NCI-H2029 treated with DMSO at 0.1 percent for 48 hours (cell line): Measurements from ENCODE around the gene CACNA2D2.

Source experiments
- DNase-seq: peaks from one replicate; lab custom pipeline; 2025; lab: John Stamatoyannopoulos, UW

Gene CACNA2D2

DNA sequence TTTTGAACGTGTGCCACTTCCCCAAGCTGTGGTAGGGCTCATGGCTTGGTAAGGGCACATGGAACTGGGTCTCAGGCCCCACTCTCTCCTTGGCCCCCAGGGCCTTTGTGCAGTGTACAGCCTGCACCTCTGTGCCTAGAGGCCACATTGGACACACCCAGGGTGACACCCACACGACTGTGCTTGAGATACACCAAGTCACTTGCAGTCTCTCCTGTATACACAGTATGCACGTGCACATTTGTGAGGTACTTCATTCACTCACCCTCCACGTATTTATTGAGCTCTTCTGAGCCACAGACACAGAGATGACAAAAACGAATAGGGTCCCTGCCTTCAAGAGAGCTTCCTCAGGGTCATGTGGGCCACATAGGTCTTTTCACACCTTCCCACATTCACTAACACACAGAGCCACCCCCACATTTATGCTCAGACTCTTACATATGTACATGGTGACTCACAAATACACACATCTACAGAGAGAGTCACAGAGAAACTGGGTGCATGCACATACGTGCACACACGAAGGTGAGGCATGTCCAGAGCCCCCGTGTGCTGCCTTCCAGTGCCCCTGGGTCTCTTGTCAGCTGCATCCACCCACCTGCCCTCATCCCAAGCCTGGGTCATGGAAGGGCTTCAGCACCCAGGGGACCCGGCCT lies 134.3 kb downstream of the CACNA2D2 start:
- no peak for DNase-seq

DNA sequence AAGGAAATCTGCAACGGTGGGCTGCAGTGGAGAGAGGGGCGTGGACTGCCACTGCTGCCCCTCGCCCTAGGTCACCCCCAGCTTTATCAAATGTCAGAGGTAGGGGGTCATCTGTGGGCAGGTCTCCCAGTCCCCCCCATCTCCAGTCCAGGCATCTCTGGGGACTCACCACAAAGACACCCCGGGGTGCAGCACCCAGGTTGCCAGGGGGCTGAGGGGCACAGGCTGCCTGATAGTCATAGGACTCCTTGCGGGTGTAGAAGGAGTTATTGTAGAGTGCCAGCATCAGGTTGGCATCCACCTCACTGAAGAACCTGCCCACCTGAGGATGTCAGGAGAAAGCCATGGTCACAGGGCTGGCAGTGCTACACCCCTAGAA lies 137.6 kb downstream of the CACNA2D2 start:
- no peak for DNase-seq

DNA sequence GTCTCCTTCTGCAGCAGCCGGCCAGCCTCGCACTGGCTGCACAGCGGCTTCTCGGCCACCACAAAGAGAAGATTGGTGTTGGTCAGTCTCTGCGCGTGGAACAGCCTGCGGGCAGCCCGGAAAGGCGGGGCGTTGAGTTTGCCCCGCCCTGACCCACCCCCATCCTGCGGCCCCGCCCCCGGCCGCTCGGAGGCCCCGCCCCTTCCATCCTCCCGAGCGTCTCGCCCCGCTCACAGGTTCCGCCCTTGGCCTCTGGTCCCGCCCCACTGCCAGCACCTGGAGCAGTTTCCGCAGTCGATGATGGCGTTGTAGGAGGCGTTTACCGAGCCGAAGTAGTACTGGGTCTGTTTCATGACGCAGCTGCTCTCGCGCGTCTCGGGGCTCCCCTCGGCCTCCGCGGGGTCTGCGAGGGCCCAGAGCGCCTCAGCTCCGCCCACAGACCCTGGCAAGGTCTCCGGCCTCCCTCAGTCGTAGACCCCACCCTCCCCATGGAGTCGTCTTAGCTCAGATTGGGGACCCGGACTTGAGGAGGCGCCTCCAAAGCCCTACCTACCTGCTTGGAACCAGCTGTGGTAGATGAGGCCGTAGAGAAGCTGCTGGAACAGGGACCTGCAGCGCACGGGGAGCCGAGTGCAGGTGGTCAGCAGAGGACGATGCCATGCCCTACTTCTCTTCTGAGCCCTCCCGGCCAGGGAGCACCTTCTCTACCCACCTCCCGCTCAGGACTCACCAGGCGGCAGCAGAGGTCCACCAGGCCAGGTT lies 138.2 kb downstream of the CACNA2D2 start:
- DNase-seq: peak; percentile 16

DNA sequence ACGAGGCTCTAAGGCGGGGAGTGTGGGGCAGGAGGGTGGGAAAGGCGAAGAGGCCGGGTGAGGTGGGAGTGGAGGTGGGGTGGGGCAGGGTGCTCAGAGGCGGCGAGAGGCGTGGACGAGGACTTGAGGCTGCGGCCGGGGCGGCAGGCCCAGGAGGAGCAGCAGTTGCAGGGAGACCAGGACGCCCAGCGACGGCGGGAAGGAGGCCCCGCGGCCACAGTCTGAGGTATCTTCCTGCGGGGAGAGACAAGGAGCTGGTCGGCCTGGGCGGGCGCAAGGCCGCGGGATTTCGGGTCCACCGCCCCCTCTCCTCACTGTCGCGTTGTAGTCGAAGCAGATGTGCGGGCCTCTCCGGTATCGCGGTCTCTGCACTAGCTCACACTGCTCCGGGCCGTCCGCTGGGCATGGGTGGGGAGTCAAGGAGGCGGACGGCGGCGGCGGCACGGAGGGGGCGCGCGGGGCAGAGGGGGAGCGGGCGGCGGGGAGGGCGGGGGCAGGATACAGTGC lies 138.8 kb downstream of the CACNA2D2 start:
- DNase-seq: no peak

DNA sequence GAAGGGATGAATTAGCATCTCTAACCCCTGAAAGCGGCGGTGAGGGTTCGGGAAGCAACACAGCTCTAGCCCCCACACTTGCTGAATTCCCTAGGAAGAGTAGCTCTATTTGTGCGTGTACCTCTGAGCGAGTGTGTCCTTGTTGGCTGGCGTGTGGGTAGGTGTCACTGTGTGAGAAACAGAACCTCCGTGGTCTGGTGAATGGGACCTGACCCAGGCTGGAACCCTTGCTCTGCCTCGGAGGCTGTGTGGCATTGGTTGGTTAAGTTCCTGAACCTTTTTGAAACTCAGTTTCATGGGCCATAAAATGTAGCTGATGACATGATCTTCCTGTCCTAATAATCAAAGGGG lies 143.7 kb downstream of the CACNA2D2 start:
- DNase-seq: no peak

DNA sequence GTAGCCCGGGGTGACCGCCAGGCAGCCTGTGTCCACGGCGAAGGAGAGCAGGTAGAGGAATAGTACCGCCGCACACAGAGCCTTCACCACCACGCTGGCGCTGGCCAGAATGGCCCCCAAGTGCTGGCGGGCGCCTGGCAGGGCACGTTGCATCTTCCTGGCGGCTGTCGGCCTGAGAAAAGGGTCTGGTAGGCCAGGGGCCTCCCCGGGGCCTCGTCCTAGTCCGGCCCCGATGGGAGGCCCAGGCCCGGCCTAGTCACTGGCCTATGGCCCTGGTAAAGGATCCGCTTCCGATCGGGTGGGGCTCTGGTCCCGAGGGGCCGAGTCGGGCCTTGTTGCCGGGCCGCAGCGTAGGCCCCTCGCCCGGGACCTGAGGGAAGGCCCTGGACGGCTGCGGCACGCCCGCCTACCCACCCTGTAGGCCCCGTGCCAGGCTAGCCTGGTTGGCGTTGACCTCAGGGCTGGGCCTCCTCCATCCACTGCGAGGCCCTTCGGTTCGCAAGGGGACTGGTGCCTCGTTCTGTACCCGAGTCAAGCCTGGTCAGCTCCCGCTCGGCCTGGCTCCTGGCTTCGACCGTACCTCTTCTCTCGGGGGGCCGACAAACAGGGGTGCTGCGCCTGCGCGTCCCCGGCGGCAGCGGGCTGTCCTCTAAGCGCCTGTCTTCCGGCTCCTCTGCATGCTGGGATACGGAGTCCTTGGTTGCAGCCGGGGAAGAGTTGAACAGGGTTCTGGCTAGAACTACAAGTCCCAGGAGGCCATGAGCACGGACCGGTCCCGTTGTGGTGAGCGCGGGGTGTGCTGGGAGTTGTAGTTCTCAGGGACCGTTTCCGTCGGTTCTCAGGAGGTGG lies 144.3 kb downstream of the CACNA2D2 start, which contains the start of gene TMEM115:
Gene TMEM115 (minus strand): TSS at position 611 of the 849 bp plus-strand sequence. CDS start 458 bp downstream, at position 153.
- peak; percentile 73 for DNase-seq

DNA sequence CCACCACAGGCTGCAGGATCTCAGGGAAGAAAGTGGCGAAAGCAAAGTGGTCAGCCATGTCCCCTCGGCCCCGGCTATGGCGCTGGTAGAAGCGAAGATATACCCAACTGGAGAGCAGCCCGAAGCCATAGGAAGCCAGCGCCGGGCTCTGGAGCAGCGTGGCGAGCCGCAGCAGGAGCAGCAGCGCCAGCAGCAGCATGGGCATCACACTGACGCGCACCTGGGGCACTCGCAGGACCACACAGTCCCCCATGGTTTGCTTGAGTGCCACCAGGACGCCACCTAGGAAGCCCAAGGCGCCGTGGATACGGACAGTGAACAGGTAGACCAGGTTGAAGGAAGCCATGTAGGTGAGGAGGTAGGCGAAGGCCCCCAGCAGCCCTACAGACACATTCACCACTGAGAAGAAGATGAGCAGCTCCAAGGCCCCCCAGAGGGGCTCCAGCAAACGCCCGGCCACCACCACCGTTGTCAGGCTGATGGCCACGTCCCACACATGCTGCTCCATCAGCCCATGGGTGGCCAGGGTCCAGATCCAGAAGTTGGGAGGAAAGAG lies 145.0 kb downstream of the CACNA2D2 start:
- DNase-seq: no peak

DNA sequence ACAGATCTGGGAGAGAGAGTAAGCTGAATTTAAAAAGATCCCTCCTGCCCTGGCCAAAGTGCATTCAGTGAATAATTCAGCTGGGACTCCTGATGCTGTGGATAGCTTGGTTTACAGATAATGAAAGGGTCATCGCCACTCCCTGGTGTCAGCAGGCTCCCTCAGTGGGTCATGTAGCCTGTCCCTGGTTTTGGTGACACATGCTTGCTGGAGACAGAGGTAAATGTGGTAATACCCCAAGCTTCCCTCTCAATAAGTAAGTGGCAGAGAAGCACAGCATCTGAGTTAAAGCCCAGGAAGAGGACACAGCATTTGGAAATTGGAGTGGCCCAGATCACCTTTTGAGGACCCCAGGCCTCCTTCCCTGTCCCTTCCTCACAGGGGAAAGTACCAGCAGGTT lies 146.0 kb downstream of the CACNA2D2 start:
- no peak for DNase-seq

DNA sequence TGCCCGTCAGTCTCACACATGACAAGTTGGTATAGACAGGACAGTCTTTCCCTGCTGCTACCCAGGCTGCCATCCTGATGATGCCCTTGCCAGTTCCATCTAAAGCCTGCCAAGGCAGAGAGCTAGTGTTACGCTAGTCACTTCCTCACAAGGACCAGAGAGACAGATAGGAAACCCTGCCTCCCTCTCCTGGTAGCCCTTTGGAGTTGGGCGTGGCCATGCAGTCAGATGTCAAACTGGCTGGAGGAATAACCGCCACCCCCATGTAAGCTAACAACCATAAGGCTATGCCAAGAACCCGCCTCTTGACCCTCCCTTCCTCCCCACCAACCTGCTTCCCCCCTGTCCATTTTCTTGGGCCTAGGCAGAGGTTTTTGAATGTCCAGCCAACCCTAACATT lies 146.9 kb downstream of the CACNA2D2 start:
- DNase-seq: no peak

DNA sequence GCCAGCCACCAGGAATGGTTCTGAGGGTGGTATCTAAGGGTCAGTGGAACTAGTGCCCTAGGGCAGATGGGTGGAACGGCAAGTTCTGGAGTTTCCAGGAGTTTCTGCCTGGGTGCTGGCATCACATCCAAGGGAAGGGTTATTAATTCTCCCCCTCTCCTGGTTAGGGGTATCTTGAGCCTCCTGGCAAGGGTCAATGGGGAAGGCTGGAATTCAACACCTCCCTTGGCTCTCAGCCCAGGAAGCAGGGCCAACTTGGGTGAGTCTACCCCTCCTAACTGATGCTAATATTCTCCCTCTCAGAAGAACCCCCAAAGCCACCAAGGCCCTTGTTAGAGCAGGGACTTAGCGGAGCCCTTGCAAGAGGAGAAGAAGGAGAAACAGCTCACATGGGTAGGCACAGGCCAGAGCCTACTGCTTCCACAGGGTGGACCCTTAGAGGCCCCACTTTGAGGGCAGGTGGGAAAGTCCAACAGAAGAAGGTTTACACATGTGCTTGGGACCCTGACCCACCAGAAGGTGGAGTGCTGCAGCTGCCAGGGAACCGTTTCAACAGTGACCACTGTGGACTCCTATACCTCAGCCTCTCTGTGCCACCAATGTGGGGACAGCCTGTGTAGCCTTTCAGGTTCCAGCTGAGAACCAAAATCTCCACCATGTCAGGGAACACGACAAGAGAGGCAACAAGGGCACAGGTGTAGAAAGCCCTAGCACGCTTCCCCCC lies 147.4 kb downstream of the CACNA2D2 start:
- no peak for DNase-seq

DNA sequence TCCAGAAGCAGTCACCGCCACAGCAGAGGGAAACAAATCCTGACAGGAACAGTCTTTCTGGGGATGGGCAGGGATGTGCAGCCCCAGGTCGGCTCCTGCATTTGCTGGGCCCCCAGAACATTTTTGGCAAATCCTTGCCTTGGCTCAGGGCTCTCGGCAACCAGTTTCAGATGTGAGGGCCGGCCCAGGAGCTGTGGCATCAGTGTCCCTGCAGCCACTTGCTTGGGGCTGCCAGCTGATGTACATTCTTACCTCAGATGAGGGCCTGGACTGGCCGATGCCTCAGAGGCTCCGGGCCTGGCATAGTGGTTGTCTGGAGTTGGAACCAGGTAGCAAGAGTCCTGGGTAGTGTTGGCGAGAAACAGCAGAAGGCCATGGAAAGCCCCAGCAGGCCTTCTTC lies 148.6 kb downstream of the CACNA2D2 start:
- no peak for DNase-seq

DNA sequence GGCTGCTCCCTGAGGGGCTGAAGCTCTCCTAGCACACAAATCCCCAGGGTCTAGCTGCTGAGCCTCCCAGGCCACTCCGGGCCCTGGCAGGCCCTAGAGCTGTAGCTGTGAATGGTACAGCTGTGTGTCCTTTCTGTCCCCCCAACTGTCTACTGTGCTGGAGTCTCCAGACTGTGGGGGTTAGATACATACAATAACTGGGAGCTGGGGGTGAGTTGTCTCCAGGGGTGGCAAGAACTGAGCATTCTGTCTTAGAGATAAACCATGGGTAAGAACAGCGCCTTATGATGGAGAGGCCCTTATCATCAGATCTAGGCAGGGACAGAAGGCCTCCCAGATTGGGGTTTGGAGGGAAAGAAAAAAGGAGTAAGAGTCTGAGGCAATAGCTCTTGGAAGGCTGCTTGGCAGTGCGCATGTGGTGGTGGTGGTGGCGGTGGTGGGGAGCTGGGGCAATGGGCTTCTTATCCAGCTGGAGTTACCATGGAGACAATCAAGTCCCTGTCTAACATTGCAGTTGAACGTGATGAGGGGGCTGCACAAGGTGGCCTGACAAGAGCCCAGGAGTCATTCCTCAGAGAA lies 149.2 kb downstream of the CACNA2D2 start:
- no peak for DNase-seq

DNA sequence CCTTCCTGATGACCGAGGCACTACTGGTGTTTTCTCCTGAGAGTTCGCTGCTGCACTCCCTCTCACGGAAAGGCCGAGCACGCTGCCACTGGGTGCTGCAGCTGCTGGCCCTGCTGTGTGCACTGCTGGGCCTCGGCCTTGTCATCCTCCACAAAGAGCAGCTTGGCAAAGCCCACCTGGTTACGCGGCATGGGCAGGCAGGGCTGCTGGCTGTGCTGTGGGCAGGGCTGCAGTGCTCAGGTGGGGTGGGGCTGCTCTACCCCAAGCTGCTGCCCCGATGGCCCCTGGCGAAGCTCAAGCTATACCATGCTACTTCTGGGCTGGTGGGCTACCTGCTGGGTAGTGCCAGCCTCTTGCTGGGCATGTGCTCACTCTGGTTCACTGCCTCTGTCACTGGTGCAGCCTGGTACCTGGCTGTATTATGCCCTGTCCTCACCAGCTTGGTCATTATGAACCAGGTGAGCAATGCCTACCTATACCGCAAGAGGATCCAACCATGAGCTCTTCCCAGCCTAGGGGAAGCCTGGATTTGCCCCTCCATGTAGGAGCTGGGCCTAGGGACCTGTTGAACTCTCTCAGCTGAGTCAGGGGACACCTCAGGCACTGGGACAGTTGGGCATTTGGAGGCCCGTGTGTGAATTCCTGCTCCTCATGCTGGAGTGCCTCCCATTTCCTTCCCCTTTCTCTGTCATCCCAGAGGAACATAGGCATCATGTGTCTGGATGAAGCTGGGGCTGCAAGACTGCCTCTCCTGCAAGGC lies 150.0 kb downstream of the CACNA2D2 start:
- no peak for DNase-seq

DNA sequence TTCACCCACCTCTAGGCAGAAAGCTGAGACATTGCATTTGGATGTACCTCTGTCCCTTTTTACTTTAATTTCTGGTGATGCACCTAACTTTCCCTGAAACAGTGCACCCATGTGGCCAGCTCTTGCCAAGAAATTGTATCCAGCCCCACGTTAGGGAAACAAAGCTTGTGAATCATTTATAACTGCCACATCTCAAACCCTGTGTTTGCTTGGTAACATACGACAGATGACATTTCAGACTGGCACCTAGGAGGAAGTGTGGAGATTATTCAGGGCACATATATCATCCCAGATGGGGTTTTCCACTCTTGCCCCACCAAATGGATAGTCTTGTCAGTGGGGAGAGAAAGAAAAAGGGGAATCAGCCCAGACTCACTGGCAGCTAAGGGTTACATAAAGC lies 150.7 kb downstream of the CACNA2D2 start:
- no peak for DNase-seq

DNA sequence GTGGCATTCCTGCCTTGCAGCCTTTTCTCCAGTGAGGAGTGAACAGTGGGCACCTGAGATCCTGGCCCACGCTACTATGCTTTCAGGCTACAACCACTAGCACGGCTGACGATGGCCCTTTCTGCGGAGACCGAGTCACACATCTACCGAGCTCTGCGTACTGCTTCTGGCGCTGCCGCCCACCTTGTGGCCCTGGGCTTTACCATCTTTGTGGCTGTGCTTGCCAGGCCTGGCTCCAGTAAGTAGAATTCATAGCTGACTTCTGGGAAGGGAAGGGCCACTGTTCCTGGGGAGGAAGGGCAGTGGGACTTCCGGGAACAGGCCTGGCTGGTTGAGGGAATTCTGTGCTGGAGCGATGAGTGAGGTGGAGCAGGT lies 152.1 kb downstream of the CACNA2D2 start:
- DNase-seq: no peak

DNA sequence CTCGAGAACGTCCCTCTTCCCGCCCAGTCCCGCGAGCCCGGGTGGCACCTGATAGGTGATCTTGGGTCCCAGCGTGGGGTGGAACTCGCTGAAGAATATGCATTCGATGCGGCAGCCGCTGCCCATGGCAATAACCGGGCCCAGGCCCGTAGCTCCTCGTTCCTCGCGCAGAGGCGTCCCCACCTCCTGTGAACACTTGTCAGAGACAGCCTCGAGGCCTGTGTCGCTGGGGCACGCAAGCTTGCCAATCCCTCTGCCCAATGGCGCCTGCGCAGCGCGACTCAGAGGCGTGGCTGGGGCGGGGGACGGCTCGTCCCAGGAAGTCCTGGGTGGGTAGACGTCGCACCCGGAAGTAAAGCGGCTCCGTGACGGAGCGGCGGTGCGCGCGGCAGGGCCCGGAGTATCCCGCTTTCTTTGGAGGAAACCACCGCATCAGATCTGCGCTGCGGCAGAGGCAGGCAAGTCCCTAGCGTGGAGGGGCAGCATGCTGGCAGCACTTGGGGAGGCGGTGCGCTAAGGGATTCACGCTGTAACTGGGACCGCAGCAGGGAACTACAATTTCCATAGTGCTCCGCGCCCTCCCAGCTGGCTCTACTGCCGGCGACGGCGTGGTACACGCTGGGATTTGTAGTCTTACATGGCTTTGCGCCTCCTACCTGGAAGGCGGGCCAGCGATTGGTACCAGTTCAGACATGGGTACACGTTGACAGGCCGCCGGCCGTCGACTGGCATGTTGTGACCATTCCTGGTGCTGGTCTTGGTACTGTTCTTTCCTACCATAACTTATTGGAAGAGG lies 152.7 kb downstream of the CACNA2D2 start, which contains the start of the genes CYB561D2 and NPRL2:
Gene CYB561D2 (plus strand): TSS at position 336 of the 796 bp plus-strand sequence. CDS start 572 bp downstream, outside the sequence.
Gene NPRL2 (minus strand): TSS at position 249 of the 796 bp plus-strand sequence. CDS start 123 bp downstream, at position 126.
- DNase-seq: peak; percentile 52

DNA sequence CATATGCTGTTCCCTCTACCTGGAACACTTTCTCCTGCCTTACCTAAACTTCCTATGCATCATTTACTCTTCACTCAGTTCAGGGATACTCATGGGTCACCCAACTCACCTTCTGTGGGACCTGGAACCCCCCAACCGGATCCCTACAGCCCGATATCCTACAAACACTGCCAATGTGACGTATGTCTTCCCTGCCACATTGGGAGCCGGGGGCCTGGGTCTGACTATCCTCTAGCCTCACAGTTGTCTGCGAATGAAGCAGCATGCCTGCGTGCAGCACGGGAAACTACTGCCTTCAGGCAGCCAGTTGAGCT lies 153.3 kb downstream of the CACNA2D2 start:
- DNase-seq: no peak

DNA sequence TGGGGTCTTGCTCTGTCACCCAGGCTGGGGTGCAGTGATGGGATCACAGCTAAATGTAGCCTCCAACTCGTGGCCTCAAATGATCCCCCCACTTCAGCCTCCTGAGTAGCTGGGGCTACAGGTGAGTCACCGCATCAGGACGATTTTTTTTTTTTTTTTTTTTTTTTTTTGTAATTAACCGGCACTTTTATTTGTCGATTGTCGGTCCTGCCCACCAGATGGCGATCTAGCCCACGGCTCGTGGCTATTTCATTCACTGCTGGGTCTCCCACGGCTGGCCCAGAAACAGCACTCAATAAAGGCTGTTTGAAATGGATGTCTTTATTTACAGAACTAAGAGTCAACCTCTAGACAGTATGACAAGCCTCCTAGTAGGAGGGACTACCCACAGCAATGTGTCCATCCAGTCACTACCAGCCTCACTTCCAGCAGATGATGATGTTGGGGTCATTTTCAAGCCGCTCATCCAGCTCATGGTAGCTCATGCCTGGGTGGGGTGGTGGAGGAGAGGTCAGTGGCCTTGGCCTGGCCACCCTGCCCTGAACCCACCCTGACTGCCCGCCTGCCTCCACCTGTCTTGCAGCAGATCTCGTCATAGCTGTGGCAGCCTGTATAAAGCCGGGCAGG lies 156.1 kb downstream of the CACNA2D2 start:
- DNase-seq: no peak

DNA sequence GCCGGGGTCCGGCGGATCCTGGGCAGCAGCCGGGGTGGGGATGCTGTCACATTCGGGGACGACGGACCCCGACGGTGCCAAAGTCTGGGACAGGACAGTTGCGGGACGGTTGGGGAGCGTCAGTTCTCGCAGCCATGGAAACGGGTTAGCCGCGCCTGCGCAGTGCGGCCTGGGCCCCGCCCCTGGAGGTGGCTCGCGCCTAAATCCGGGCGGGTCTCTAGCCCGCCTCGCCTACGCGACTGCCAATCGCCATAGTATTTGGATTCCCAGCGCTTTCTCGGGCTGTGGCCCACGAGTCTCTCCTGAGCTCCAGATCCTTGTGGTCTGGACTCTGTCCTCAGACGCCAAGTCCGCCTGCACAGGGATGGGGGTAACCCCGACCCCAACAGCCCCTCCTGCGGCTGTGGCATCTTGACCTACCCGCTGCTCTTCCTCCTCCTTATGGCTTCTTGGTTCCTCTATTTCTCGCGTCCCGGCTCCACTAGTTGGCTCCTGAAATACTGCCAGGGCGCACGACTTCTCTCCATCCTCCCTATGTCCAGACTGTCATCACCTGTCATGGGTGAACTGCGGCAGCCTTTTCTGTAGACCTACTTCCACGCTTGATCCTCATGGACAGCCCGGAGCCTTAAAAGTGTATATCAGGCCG lies 157.7 kb downstream of the CACNA2D2 start, which contains the start of gene ZMYND10:
Gene ZMYND10 (minus strand): TSS at position 147 of the 649 bp plus-strand sequence. CDS start 153 bp downstream, outside the sequence.
- DNase-seq: no peak
